Uterus (tissue), 4 donors: ENCODE results near the gene EPHA6. TPM values are rescaled to one million over a fixed set of nuclear protein-coding genes. Genes with fewer than 3 reads are reported as not detected.
"Not testable (repeated sequence)": the region's sequence is repeated elsewhere in the genome, so short reads cannot be mapped to it uniquely, and the experiment has no call there.

Experiments used
- DNase-seq, 2 donors: peaks; one replicate each; pipeline ENCODE4 v3.0.0-alpha.2; 2019 to 2020
- H3K27ac ChIP-seq, 2 donors: fragments of 200-600 bp; sonication (generic); 1 replicate in 1 of 2; 2 replicates in 1 of 2; pipeline ENCODE4 v1.5.1; 2016 to 2018
- H3K27me3 ChIP-seq, 2 donors: fragments of 200-600 bp; sonication (generic); one replicate each; pipeline ENCODE4 v1.5.1; 2018 to 2019; ENCODE audit warnings: control low read depth in 1 of 2
- H3K36me3 ChIP-seq, 2 donors: fragments of 200-600 bp; sonication (generic); one replicate each; pipeline ENCODE4 v1.5.1; 2019; ENCODE audit warnings: control low read depth in 1 of 2
- H3K4me1 ChIP-seq, 2 donors: fragments of 200-600 bp; sonication (generic); one replicate each; pipeline ENCODE4 v1.5.1; 2018 to 2019; ENCODE audit warnings: control low read depth in 1 of 2
- H3K4me3 ChIP-seq, 2 donors: fragments of 200-600 bp; sonication (generic); 1 replicate in 1 of 2; 2 replicates in 1 of 2; pipeline ENCODE4 v1.5.1; 2018 to 2019; ENCODE audit warnings: mild to moderate bottlenecking in 1 of 2
- H3K9me3 ChIP-seq, 2 donors: fragments of 200-600 bp; sonication (generic); one replicate each; pipeline ENCODE4 v1.5.1; 2019; ENCODE audit warnings: control low read depth in 1 of 2
- POLR2A ChIP-seq, 2 donors: fragments of 450-650 bp; IDR thresholded peaks; one replicate each; pipeline ENCODE4 v1.6.1; 2016; ENCODE audit warnings: antibody characterized with exemption in 2 of 2, mild to moderate bottlenecking in 1 of 2, moderate library complexity in 1 of 2
- intact Hi-C: fragments of 100-400 bp; cut with DNase I; formaldehyde crosslinking; loops from one replicate; pipeline ENCODE4 v1.15.1; 2023; ENCODE audit warnings: low total_unique reads
- total RNA-seq, 4 donors: library from RNA; depleted of rRNA in 3 of 4; stranded (reverse); fragments of >200 nt in 3 of 4; gene quantifications; one replicate each; pipeline versions ENCODE4 v1.1.0 to v1.2.4, GENCODE V29; 2014 to 2023
- TF ChIP-seq, protein P1 (sequence below), 4 experiments: fragments of 200-600 bp in 2 of 4; fragments of 450-650 bp in 2 of 4; sonication (generic) in 2 of 4; IDR thresholded peaks; one replicate each; pipeline ENCODE4 v1.5.1; 2016 to 2019; ENCODE audit warnings: antibody characterized with exemption in 4 of 4, mild to moderate bottlenecking in 2 of 4, moderate library complexity in 1 of 4
- donor health status: DM: yes; HTN: yes; CAD: no.

The EPHA6 gene
- total RNA-seq, 4 donors from 2014 or later: 0.29 to 7.3 (median 2.5) TPM

DNA sequence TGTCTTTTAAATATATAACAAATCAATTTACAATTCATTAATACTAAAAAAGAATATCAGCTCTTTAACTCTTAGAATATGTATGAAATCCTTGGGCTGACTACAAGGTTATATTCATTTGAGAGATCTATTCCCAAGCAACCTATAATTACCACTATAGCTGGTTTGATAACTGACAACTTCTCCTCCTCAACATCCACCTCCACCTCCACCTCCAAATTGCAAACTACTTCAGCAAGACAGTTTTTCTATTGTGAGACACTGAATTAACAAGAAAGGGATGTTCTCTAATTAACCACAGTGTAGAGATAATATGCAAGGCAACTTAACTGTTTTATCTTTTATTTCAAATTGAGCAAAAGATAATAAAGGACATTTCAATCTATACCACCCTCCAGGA lies 665.3 kb downstream of the EPHA6 start:
- intact Hi-C loops: no loop called here
- H3K27me3 ChIP-seq: no peaks in the 10 kb centered on the region
- no peaks in the 10 kb centered on the region for H3K36me3 ChIP-seq
- no peaks in the 10 kb centered on the region for H3K4me1 ChIP-seq
- TF ChIP-seq, protein P1, sequence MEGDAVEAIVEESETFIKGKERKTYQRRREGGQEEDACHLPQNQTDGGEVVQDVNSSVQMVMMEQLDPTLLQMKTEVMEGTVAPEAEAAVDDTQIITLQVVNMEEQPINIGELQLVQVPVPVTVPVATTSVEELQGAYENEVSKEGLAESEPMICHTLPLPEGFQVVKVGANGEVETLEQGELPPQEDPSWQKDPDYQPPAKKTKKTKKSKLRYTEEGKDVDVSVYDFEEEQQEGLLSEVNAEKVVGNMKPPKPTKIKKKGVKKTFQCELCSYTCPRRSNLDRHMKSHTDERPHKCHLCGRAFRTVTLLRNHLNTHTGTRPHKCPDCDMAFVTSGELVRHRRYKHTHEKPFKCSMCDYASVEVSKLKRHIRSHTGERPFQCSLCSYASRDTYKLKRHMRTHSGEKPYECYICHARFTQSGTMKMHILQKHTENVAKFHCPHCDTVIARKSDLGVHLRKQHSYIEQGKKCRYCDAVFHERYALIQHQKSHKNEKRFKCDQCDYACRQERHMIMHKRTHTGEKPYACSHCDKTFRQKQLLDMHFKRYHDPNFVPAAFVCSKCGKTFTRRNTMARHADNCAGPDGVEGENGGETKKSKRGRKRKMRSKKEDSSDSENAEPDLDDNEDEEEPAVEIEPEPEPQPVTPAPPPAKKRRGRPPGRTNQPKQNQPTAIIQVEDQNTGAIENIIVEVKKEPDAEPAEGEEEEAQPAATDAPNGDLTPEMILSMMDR (IDR thresholded peaks at IDR 0.05): no peak
- no peak for TF ChIP-seq POLR2A (IDR thresholded peaks at IDR 0.05)
- H3K9me3 ChIP-seq: no peaks in the 10 kb centered on the region
- DNase-seq: no peak
- no peak overlapping the region for H3K4me3 ChIP-seq
- H3K27ac ChIP-seq: no peak overlapping the region

DNA sequence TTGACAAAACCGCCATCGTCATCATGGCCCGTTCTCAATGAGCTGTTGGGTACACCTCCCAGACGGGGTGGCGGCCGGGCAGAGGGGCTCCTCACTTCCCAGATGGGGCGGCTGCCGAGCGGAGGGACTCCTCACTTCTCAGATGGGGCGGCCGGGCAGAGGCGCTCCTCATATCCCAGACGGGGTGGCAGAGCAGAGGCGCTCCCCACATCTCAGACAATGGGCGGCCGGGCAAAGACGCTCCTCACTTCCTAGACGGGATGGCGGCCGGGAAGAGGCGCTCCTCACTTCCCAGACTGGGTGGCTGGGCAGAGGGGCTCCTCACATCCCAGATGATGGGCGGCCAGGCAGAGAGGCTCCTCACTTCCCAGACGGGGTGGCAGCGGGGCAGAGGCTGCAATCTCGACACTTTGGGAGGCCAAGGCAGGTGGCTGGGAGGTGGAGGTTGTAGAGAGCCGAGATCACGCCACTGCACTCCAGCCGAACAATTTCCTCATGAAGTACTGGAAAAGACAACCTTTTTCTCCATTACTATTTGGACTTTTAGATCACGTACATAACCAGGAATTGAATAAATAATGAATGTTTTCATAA lies 666.4 kb downstream of the EPHA6 start:
- H3K4me3 ChIP-seq: not testable (repeated sequence)

DNA sequence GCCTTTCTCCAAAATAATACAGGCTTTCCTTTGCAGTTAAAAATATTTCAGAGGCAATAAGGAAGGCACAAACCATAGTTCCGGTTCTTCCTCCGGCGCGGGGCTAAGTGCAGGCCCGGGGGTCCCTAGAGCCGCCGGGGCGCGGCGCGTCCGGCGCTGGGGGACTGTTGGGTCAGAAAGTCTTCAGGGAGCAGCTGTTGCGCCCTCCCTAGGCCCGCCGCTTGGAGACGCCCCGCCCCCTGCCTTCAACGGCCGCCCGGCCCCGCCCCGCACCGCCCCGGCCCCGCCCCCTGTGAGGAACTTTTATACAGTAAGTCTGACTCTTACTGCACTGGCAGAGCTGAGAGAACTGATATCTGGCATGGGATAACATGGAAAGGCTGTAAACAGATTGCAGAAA lies 667.0 kb downstream of the EPHA6 start:
- no peaks in the 10 kb centered on the region for H3K9me3 ChIP-seq
- H3K27ac ChIP-seq: no peak overlapping the region
- H3K36me3 ChIP-seq: no peaks in the 10 kb centered on the region
- H3K27me3 ChIP-seq: no peaks in the 10 kb centered on the region
- TF ChIP-seq, protein P1 (IDR thresholded peaks at IDR 0.05): no peak
- TF ChIP-seq POLR2A (IDR thresholded peaks at IDR 0.05): no peak
- intact Hi-C loops: no loop called here
- DNase-seq: no peak
- no peaks in the 10 kb centered on the region for H3K4me1 ChIP-seq
- no peak overlapping the region for H3K4me3 ChIP-seq

More for the DNA sequence above, 666.4 kb downstream of the EPHA6 start:
- H3K36me3 ChIP-seq, H3K27me3 ChIP-seq, intact Hi-C loops, H3K9me3 ChIP-seq, H3K4me1 ChIP-seq, H3K27ac ChIP-seq, DNase-seq: not testable (repeated sequence)

DNA sequence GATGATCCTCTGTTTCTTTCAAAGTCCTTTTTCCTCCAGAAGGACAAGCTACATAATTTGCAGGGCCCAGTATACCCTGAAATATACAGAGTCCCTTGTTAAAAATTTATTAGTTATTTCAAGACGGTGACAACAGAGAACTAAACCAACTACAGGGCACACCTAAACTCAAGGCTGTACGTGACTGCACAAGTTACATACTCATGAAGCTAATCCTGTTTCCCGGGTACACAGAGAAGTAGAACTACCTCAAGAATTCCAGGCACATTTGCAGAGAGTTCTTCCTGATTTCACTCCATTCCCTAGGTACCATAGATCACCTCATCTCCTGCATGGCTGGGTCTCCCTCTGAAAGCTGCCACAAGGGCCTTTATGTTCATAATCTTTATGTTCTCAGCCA lies 670.8 kb downstream of the EPHA6 start:
- Histone ChIP-seq H3K4me1 (no peaks in the 10 kb centered on the region), H3K36me3 (no peaks in the 10 kb centered on the region), H3K27me3 (no peaks in the 10 kb centered on the region), H3K4me3 (no peak overlapping the region), H3K9me3 (no peaks in the 10 kb centered on the region), H3K27ac (no peak overlapping the region)
- intact Hi-C loops: no loop called here
- no peak for DNase-seq
- TF ChIP-seq, protein P1 (IDR thresholded peaks at IDR 0.05): no peak
- no peak for TF ChIP-seq POLR2A (IDR thresholded peaks at IDR 0.05)

DNA sequence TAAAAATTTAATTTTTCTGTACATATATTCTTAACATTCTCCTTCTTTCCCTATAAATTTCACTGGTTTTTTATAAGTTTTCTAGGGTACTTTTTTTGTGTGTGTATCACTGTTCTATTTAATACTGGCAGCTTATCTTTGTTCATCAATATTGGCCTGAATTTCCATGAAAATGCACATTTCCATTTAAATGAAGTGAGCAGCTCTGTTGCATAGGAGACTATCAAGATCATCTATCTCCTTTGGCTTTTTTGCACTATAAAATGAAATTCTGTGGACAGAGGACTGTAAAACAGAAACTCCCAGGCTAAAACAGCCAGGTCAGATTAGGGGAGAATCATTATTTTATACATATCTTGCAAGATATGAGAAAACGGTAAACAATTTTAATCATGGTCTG lies 673.2 kb downstream of the EPHA6 start:
- intact Hi-C loops: no loop called here
- TF ChIP-seq, protein P1 (IDR thresholded peaks at IDR 0.05): no peak
- no peak for TF ChIP-seq POLR2A (IDR thresholded peaks at IDR 0.05)
- DNase-seq: no peak

DNA sequence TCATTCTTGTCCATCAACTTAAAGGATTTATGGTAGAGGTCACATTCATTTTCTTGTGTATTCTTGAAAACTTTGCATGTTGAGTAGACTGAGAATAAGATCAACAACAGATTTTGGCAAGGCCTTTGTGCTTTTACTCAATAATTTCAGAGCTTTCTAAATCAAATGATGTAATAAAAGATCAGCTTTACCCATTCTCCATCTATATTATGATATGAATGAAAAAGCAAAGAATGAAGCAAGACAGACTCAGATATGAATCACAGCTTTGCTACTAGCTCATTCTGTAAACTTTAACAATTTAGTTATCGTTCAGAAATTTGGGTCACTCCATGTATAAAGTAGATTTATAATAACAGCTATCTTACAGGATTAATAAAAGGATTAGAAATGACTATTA lies 674.3 kb downstream of the EPHA6 start:
- Histone ChIP-seq H3K27me3 (no peaks in the 10 kb centered on the region), H3K27ac (no peak overlapping the region), H3K9me3 (no peaks in the 10 kb centered on the region), H3K4me3 (no peak overlapping the region), H3K4me1 (no peaks in the 10 kb centered on the region), H3K36me3 (no peaks in the 10 kb centered on the region)
- no peak for DNase-seq
- TF ChIP-seq, protein P1 (IDR thresholded peaks at IDR 0.05): no peak
- no peak for TF ChIP-seq POLR2A (IDR thresholded peaks at IDR 0.05)
- intact Hi-C loops: no loop called here

More for the DNA sequence above, 673.2 kb downstream of the EPHA6 start:
- Histone ChIP-seq H3K27me3 (no peaks in the 10 kb centered on the region), H3K36me3 (no peaks in the 10 kb centered on the region), H3K9me3 (no peaks in the 10 kb centered on the region), H3K27ac (no peak overlapping the region), H3K4me1 (no peaks in the 10 kb centered on the region), H3K4me3 (no peak overlapping the region)
